ENCODE measurements around the gene RASA2. TPM values are rescaled to one million over a fixed set of nuclear protein-coding genes. Genes with fewer than 3 reads are reported as not detected.

The RASA2 gene
- total RNA-seq, 2 donors from 2014 or later: 3.3 to 5.1 TPM

GRCh38 chr3:141454054-141454453, 32.8 kb upstream of the RASA2 start:
- H3K9me3 ChIP-seq: no peaks in the 10 kb centered on the region
- peaks cover 0 to 23% of the 10 kb centered on the region in 2 donors for H3K4me1 ChIP-seq
- no peak overlapping the region for H3K4me3 ChIP-seq
- DNase-seq (ENCODE audit: low spot score): no peak
- no peaks in the 10 kb centered on the region for H3K36me3 ChIP-seq
- no peaks in the 10 kb centered on the region for H3K27me3 ChIP-seq
- no peak overlapping the region for H3K27ac ChIP-seq
- no peak for TF ChIP-seq CTCF (IDR thresholded peaks at IDR 0.05)

- no peak for DNase-seq (ENCODE audit: low spot score)
- Histone ChIP-seq H3K36me3 (no peaks in the 10 kb centered on the region), H3K9me3 (no peaks in the 10 kb centered on the region), H3K27ac (no peak overlapping the region), H3K27me3 (no peaks in the 10 kb centered on the region), H3K4me1 (peaks cover 0 to 23% of the 10 kb centered on the region in 2 donors), H3K4me3 (no peak overlapping the region)
- peak; percentile 52 to 78 for TF ChIP-seq CTCF (IDR thresholded peaks at IDR 0.05)
Measured at GRCh38 chr3:141454906-141455602, 31.8 kb upstream of the RASA2 start.

GRCh38 chr3:141455603-141456300, 31.1 kb upstream of the RASA2 start:
- Histone ChIP-seq H3K27me3 (no peaks in the 10 kb centered on the region), H3K4me3 (no peak overlapping the region), H3K9me3 (no peaks in the 10 kb centered on the region), H3K4me1 (peaks cover 0 to 23% of the 10 kb centered on the region in 2 donors), H3K36me3 (no peaks in the 10 kb centered on the region), H3K27ac (peak overlapping the region in 1 of 2 donors; percentile 28)
- TF ChIP-seq CTCF (IDR thresholded peaks at IDR 0.05): no peak
- DNase-seq (ENCODE audit: low spot score): no peak

GRCh38 chr3:141456301-141456625, 30.6 kb upstream of the RASA2 start:
- no peaks in the 10 kb centered on the region for H3K36me3 ChIP-seq
- no peak for TF ChIP-seq CTCF (IDR thresholded peaks at IDR 0.05)
- peaks cover 0 to 23% of the 10 kb centered on the region in 2 donors for H3K4me1 ChIP-seq
- peak overlapping the region in 1 of 2 donors; percentile 28 for H3K27ac ChIP-seq
- no peak overlapping the region for H3K4me3 ChIP-seq
- DNase-seq (ENCODE audit: low spot score): peak; percentile 72
- no peaks in the 10 kb centered on the region for H3K9me3 ChIP-seq
- H3K27me3 ChIP-seq: no peaks in the 10 kb centered on the region

GRCh38 chr3:141457624-141458236, 29.1 kb upstream of the RASA2 start:
- Histone ChIP-seq H3K36me3 (no peaks in the 10 kb centered on the region), H3K9me3 (no peaks in the 10 kb centered on the region), H3K27ac (no peak overlapping the region), H3K4me3 (no peak overlapping the region), H3K4me1 (peaks cover 0 to 14% of the 10 kb centered on the region in 2 donors), H3K27me3 (no peaks in the 10 kb centered on the region)
- DNase-seq (ENCODE audit: low spot score): no peak
- TF ChIP-seq CTCF (IDR thresholded peaks at IDR 0.05): no peak

Data from right atrium auricular region (tissue), 2 donors.